H7 (cell line): ENCODE measurements around the gene BTN2A1. TPM values are rescaled to one million over a fixed set of nuclear protein-coding genes. Genes with fewer than 3 reads are reported as not detected.
"Not testable (repeated sequence)": the region's sequence is repeated elsewhere in the genome, so short reads cannot be mapped to it uniquely, and the experiment has no call there.

Source experiments
- DNase-seq: peaks from one replicate; pipeline ENCODE4 v3.0.0; 2012
- H3K27me3 ChIP-seq: 2 replicates; pipeline ENCODE4 v1.6.0; 2011; ENCODE audit warnings: mild to moderate bottlenecking, low read length; ENCODE audit not compliant: control insufficient read depth, insufficient read depth
- H3K36me3 ChIP-seq: replicated peaks from 2 replicates; pipeline ENCODE4 v1.5.1; 2011; ENCODE audit warnings: low read length; ENCODE audit not compliant: control insufficient read depth, insufficient read depth
- H3K4me3 ChIP-seq: 2 replicates; pipeline ENCODE4 v1.5.1; 2011; ENCODE audit warnings: low read depth, mild to moderate bottlenecking, control low read depth, low read length, moderate library complexity; ENCODE audit not compliant: insufficient read depth
- total RNA-seq: library from RNA; depleted of rRNA; stranded (reverse); fragments of >200 nt; shearing (Covaris generic); gene quantifications from 2 replicates; pipeline ENCODE4 v1.2.3, GENCODE V29; 2014

The BTN2A1 gene
- total RNA-seq, 1 experiment from 2014 or later: 8.2 TPM

DNA sequence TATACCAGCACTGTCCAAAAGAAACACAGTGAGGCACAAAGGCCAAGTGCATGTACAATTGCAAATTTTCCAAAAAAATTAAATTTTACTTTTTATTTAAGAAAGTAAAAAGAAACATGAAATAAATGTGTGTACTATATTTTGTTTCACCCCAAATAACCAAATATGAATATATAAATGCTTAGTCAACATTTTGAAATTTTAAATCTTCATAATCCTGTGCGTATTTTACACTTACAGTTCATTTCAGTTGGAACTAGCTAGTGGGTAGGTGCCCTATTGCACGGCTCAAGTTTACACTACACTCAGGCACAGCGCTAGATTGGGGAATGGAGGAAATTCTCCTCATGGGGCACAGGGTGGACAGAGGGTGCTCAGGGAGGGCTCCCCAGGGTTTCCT is 35.4 kb upstream of the BTN2A1 start:
- DNase-seq: no peak
- no peaks in the 10 kb centered on the region; the same call in 1 of the 2 replicates for H3K36me3 ChIP-seq
- no peak overlapping the region for H3K4me3 ChIP-seq
- H3K27me3 ChIP-seq: no peaks in the 10 kb centered on the region

DNA sequence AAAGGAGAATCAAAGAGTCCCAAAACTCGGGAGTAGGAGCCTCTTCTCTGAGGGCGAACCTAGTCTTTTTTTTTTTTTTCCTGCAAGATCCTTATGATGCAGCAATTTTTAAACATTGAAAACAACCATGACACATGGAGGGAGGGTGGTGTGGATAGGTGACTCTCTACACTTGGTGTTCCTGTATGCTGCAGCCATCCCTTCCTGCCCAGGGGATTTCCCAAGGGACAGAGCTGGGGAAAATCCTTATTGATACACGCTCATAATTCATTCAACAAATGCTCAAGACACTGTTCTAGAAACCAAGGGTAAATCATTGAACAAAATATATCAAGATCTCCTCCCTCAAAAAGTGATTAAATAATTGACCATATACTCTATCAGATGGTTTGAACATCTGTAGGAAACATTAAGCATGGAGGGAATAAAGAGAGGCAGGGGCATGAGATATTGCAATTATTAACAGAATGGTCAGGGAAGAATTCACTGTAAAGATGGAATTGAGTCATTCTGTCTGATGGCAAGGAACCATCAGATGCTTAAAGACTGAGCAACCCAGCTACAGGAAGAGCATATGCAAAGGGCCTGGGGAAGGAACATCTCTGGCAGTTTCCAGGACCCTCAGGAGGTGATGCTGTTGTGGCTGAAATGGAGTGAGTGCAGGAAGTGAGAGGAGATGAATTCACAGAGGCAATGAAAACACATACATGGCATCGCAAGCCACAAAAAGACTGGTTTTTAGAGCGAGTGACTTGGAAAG is 30.9 kb upstream of the BTN2A1 start:
- DNase-seq: no peak
- Histone ChIP-seq H3K36me3 (peaks cover 3% of the 10 kb centered on the region), H3K27me3 (no peaks in the 10 kb centered on the region), H3K4me3 (no peak overlapping the region)

DNA sequence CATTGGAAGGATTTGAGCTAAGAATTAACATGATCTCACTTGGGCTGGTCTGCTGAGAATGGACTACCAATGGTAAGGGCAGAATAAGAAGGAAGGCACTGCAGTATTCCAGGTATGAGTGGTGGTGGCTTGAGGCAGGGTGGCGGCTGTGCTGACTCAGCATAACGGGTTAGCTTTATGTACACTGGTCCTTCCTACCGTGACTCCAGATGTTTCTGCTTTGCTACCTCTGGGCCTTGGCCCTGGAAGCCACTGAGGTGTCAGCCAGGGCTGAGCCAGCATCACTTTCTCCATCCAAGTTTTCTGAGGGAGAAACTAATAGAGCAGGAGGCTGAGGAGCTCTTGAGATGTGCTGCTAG is 30.3 kb upstream of the BTN2A1 start:
- DNase-seq: no peak
- Histone ChIP-seq H3K4me3 (no peak overlapping the region), H3K27me3 (no peaks in the 10 kb centered on the region), H3K36me3 (peaks cover 3% of the 10 kb centered on the region)

DNA sequence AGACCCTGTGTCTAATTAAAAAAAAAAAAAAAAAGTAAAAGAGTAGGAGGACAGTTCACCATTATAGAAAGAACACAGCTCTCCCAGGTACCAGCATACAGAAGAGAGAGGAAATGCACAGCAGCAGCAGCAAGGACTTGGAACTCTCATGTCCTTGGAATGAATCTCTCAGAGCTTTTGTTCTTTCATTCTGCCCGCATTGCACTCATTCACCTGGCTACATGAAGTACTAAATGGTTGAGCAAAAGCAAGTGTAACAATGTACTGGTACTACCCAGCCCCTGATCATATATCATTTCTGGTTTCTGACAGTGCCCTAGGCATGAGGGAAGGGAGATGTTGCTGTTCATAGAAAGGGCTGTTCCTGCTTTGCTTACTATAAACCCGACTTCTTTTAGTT is 29.5 kb upstream of the BTN2A1 start:
- Histone ChIP-seq H3K36me3 (peaks cover 3% of the 10 kb centered on the region), H3K27me3 (no peaks in the 10 kb centered on the region), H3K4me3 (no peak overlapping the region)
- DNase-seq: no peak

DNA sequence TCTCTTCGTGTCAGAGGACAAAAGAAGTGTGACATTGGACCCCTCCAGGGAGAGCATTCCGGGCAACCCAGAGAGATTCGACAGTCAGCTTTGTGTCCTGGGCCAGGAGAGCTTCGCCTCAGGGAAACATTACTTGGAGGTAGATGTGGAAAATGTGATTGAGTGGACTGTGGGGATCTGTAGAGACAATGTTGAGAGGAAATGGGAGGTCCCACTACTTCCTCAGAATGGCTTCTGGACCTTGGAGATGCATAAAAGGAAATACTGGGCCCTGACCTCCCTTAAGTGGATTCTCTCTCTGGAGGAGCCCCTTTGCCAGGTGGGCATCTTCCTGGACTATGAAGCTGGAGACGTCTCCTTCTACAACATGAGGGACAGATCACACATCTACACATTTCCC is 27.0 kb upstream of the BTN2A1 start:
- H3K4me3 ChIP-seq: no peak overlapping the region

DNA sequence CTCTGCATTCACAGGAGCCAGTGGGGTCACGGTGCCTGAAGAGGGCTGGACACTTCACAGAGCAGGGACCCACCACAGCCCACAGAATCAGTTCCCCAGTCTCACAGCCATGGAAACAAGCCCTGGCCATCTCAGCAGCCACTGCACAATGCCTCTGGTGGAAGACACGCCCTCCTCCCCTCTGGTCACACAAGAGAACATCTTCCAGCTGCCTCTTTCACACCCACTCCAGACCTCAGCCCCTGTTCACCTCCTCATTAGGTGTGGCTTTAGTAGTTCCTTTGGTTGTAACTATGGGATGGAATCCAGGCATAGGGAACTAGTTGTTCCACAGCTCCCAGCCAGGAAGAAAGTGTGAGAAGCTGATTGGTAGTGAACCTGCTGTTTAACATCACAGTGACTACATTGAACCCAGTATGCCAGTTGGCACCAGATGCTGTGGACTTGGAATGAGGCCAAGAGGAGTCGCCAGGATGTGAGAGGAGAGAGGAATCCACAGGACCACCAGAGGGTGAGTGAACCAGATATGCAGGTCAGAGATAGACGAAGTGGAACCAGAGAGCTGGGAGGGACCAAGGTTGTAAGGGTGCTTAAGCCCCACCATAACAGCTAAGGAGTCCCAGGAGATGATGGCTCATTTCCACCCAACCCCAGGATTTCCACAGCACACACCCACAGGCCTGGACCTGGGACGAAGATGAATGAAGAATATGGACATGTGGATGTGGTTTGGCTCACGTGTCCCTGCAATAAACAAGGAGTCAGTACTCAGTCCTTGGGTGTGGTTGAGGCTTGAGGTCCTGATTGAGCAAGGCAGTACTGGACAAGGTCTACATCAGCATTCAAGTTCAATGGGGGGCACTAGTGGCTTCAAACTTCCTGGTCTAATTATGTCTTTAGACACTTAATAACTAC is 26.2 kb upstream of the BTN2A1 start:
- Histone ChIP-seq H3K36me3 (peaks cover 3% of the 10 kb centered on the region), H3K4me3 (no peak overlapping the region), H3K27me3 (no peaks in the 10 kb centered on the region)
- no peak for DNase-seq

More for the DNA sequence above, 27.0 kb upstream of the BTN2A1 start:
- Histone ChIP-seq H3K36me3 (peaks cover 3% of the 10 kb centered on the region), H3K27me3 (no peaks in the 10 kb centered on the region)
- DNase-seq: no peak

DNA sequence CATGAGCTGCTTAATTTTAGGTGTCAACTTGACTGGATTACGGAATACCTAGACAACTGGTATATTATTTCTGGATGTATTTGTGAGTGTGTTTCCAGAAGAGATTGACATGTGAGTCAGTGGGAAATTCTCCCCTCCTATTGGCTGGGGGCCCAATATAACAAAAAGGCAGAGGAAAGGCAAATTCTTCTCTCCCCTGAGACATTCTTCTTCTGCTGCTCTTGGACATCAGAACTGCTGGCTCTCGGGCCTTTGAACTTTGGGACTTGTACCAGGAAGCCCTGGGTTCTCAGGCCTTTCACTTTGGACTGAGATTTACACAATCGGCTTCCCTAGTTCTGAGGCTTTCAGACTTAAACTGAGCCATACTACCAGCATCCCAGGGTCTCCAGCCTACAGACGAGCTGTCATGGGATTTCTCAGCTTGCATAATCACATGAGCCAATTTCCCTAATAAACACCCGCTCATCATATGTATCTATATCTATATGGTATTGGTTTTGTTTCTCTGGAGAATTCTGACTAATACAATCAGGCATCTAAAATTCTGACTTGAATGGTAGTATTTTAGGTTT is 25.0 kb upstream of the BTN2A1 start:
- H3K4me3 ChIP-seq: no peak overlapping the region
- no peak for DNase-seq

DNA sequence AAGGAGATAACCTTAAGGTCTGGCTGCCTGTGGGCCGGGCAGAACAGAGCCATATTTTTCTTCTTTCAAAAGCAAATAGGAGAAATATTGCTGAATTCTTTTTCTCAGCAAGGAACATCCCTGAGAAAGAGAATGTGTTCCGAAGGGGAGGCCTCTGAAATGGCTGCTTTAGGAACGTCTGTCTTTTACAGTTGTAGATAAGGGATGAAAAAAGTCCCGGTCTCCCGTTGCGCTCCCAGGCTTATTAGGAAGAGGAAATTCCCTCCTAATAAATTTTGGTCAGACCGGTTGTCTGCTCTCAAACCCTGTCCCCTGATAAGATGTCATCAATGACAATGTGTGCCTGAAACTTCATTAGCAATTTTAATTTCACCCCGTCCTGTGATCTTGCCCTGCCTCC is 24.1 kb upstream of the BTN2A1 start:
- H3K4me3 ChIP-seq, H3K36me3 ChIP-seq, DNase-seq, H3K27me3 ChIP-seq: not testable (repeated sequence)

More for the DNA sequence above, 25.0 kb upstream of the BTN2A1 start:
- Histone ChIP-seq H3K36me3 (peaks cover 2% of the 10 kb centered on the region), H3K27me3 (no peaks in the 10 kb centered on the region)

DNA sequence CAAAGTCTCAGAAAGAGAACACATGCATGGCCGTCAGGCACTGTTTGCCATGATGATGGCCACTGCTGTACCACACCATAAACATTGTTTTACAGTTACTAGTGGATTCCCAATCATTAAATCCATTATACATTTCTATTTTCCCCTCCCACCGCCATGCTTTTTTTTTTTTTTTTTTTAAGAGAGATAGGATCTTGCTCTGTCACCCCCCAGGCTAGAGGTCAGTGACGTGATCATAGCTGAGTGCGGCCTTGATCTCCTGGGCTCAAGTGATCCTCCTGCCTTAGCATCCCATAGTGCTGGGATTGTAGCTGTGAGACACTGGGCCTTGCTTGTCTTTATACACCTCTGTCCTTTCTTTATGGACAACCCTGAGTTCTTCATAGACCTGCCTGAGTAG is 21.7 kb upstream of the BTN2A1 start:
- Histone ChIP-seq H3K4me3 (no peak overlapping the region), H3K36me3 (no peaks in the 10 kb centered on the region; the same call in 1 of the 2 replicates), H3K27me3 (no peaks in the 10 kb centered on the region)
- DNase-seq: no peak

DNA sequence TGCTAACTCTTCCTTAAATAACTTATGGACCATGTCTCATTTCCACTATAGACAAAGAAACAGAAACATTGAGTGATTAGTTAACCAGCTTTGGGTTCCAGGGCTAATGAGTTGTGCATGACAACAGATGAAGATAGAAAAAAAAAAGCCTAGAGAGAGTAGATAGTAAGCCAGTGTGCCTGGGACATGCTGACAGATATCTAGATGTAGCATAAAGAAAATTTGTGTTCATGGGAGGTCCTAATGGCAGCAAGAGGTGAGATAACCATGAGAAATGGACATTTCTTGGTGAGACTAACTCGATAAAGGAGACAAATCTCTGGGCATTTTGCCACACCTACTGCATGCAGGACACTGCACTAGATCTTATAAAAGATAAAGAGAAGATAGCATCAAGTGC is 20.2 kb upstream of the BTN2A1 start:
- no peak for DNase-seq
- H3K4me3 ChIP-seq: no peak overlapping the region
- H3K36me3 ChIP-seq: no peaks in the 10 kb centered on the region
- H3K27me3 ChIP-seq: no peaks in the 10 kb centered on the region

DNA sequence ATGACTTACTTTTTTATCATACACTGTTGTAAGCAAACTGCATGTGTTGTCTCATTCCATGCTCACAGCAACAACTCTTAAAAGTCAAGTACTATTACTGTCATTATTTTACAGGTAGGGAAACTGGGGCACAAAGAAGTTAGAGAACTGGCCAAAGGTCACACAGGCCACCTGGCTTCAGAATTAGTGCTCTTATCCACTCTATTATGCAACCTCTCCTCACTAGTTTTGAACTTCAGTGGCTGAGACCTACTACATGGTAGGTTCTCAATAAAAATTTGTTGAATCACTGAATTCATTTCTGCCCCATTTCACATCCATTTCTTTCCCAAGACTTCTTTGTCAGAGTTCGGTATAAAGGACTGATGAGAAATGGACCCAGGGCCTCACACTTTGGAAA is 19.8 kb upstream of the BTN2A1 start:
- no peak overlapping the region for H3K4me3 ChIP-seq
- H3K36me3 ChIP-seq: no peaks in the 10 kb centered on the region
- H3K27me3 ChIP-seq: no peaks in the 10 kb centered on the region
- no peak for DNase-seq

DNA sequence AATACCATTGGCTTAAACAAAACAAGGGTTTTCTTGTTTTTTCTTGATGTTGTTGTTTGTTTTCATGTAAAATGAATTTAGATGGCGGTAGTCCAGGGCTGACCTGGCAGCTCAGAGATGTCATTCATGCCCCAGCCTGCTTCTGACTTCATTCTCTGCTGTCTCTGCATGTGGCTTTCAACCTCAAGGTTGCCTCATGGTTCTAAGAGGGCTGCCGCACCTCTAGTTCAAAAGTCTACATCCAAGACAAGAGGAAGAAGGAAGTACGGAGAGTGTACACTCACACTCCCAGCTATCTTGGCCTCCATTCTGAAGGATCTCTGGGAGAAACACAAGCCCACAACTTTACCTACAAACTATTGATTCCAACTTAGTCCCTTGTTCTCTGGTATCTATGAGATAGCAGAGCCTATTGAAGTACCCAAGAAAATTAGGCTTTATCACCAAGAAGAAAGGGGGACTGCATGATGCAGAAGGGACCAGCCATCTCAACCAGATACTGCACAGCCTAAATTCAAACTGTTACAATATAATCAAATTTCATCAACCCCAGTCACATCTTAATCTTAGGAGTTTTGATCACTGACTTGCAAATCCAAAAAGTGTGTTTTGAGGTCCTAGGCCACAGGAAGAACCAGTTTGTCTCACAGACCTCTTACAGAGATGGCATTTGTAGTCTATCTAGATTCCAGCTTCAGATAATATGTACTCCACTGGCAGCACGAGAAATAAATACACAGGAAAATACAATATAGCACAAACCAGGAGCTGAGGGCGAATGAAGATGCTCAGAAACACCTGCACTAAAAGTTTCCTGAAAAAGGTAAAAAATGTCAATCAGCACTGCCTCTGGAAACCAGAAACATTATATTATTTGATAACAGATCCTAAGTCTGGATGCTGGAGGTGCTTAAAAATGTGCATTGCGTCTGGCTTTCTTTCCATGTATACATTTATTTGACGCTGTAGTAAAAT is 18.3 kb upstream of the BTN2A1 start:
- H3K27me3 ChIP-seq: no peaks in the 10 kb centered on the region
- H3K4me3 ChIP-seq: no peak overlapping the region
- no peak for DNase-seq
- H3K36me3 ChIP-seq: no peaks in the 10 kb centered on the region

DNA sequence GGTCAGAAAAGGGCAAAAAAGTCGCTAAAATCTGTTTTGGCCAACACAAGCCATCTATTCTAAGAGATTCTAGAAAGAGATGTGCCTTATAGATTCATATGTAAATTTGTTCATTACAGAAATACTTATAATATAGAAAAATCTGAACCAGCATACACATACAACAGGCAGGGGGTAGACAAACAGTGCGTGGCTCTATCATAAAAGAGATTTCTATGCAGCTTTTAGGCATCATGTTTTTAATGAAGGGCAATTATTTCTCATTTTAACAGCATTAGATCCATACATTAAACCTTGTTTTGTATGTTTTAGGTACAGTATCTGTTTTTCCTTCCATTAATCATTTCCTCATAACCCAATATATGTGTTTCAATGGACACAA is 16.8 kb upstream of the BTN2A1 start:
- Histone ChIP-seq H3K36me3 (no peaks in the 10 kb centered on the region), H3K27me3 (no peaks in the 10 kb centered on the region), H3K4me3 (no peak overlapping the region)
- no peak for DNase-seq

DNA sequence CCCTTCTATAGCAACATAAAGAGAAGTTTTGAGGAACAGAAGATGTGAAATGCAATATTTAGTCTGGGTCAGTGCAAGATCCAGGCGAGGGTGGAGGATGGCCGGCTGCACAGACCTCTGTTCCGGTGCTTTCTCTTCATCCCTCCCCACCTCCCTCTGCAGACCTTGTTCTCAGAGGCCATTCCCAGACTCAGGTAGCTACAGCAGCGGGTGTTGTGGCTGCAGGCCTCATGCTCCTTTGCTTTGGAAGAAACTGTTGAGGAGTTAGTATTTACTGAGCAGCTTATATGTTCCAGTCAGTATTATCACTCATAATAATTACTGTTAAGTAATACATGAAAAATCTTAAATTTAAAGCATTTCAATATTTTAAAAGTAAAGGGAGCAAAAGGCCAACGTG is 15.8 kb upstream of the BTN2A1 start:
- no peak overlapping the region for H3K4me3 ChIP-seq
- H3K36me3 ChIP-seq: no peaks in the 10 kb centered on the region
- DNase-seq: no peak
- no peaks in the 10 kb centered on the region for H3K27me3 ChIP-seq
